CD4-positive, alpha-beta T cell treated with Interleukin-12 subunit alpha and Interleukin-12 subunit beta, for 1 hour (primary cell): Measurements from ENCODE around the gene KIF24.
"Not testable (repeated sequence)": the region's sequence is repeated elsewhere in the genome, so short reads cannot be mapped to it uniquely, and the experiment has no call there.

Experiments
- DNase-seq: peaks from one replicate; pipeline ENCODE4 v3.0.0-alpha.2; 2020

Gene KIF24

DNA sequence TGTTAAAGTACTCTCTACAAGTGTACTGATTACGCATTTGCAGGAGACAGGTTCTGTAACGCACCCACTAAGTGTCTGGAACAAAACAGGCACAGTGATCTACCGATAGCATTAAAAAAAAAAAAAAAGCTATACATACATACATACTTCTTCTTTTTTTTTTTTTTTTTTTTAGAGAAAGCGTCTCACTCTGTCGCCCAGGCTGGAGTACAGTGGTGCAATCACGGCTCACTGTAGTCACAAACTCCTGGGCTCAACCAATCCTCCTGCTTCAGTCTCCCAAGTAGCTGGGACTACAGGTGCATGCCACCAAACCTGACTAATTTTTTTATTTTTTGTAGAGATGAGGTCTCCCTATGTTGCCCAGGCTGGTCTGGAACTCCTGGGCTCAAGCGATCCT is 7.6 kb downstream of the KIF24 start:
- no peak for DNase-seq

DNA sequence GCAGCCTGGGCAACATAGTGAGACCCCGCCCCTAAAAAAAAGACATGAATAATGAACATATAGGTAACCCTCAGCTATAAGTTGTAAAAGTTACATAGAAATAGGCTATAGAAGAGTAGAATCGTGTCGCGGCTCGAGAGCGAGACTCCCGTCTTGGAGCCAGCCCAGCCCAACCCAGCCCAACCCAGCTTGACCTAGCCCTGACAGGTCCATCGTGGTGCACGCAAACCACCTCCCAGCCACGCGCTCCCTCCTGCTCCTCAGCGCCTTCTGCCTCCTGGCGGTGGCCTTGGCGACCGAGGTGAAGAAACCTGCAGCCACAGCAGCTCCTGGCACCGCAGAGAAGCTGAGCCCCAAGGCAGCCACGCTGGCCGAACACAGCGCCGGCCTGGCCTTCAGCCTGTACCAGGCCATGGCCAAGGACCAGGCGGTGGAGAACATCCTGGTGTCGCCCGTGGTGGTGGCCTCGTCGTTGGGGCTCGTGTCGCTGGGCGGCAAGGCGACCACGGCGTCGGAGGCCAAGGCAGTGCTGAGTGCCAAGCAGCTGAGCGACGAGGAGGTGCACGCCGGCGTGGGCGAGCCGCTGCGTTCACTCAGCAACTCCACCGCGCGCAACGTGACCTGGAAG is 10.8 kb downstream of the KIF24 start:
- no peak for DNase-seq

DNA sequence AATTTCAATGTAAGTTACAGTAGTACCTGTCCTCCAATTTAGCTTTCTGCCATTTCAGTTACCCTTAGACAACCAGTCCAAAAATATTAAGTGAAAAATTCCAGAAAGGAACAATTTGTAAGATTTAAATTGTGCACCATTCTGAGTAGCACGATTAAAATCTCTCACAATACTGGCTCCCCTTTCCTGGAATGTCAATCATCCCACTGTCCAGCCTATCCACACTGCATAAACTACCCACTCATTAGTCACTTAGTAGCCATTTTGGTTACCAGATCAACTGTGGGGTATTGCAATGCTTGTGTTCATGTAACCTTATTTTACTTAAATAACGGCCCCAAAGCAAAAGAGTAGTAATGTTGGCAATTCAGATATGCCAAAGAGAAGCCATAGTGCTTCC is 11.6 kb downstream of the KIF24 start:
- DNase-seq = no peak

DNA sequence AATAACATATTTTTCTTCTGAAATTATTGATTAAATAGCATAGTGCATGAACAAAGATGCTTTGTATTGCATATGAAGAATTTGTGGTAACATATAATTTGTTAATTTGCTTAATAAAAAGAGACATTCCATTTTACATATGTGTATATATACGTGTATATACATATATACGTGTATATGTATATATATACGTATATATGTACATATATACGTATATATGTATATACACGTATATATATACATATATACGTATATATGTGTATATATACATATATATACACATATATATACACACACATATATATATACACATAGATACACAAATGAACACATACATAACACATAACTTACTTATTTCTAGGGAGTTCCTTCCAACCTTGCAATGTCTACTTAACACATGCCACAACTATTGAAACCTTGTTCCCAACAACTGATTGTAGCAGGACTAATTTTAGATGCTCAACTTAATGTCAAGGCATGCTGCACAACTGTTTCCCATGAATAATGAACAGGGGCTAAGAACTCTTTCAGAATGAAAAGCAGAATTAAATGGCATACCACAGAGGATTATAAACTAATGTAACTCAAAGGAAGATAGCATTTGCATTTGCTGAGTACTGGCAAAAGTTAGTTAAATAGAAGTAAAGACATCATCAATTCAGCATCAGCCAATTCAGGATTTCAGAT is 17.4 kb downstream of the KIF24 start:
- no peak for DNase-seq

DNA sequence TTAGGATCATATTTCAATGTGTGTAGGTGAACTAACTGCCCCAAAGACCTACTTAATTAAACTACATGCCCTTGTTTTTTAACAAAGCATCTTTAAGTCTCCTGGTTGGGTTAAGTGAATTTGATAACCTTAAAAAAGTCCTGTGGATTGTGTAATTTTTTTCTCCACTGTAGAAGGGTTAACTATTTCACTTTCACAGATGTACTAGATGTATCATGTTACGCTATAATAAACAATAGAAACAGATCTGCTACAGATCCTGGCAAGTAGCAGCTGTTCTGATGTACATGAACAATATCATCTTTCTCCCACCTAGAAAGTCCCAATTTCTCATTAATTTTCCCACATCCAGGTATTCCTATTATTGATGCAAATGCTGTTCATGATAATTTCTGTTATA is 18.9 kb downstream of the KIF24 start:
- no peak for DNase-seq

DNA sequence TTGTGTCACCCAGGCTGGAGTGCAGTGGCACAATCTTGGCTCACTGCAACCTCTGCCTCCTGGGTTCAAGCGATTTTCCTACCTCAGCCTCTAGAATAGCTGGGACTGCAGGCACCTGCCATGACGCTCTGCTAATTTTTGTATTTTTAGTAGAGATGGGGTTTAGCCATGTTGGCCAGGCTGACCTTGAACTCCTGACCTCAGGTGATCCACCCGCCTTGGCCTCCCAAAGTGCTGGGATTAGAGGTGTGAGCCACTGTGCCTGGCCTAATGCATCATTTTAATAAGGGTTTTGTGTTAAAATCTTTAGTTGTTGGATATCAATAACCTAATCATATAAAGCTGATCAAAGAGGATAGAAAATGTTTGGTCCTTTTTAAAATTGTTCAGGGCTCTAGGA is 20.8 kb downstream of the KIF24 start:
- DNase-seq = not testable (repeated sequence)

DNA sequence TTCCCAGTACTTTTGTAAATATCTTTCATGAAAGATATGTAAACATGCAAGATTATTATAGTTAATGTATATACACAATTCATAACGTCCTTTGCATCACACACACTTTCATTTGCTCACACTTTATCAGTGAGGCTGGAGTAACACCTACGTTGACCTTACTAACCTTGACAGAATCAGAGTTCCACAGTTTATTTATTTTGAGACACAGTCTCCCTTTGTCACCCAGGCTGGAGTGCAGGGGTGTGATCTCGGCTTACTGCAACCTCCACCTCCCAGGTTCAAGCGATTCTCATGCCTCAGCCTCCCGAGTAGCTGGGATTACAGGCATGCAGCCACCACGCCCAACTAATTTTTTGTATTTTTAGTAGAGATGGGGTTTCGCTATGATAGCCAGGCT is 28.0 kb downstream of the KIF24 start:
- not testable (repeated sequence) for DNase-seq

DNA sequence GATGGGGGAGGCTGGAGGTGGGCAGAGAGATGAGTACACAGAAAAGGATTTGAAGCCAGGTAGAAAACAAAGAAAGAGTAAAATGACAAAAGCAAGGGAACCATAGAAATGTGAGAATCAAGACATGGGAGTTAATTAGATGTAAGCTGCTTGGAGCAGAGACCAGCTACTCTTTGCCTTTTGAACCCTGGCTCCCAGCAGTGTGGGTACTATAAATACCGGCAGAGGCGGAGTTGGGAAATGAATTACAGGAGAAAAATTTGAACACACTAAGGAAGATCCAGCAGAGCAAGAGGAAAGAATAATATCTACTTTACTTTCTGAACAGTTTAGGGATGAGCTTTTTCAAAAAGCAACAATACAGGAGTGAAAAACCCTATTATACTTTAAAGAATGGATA is 36.5 kb downstream of the KIF24 start:
- DNase-seq = no peak

DNA sequence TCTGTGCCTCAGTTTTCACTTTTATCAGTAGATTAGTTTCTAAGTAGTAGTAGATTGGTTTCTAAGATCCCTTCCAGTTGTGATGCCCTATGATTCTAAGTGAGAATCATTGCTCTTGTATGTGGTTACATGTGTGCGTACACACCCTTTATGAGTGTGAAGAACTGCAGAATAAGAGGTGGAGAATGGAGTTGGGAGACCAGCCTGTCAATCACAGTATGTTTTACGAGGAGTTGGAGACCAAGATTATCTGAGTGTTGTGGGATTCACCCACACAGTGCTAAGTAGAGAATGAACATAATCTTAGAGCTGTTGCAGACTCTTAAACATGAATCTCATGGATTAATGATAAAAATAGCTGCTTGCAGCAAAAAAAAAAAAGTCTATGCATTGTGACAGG is 37.6 kb downstream of the KIF24 start:
- DNase-seq = no peak

DNA sequence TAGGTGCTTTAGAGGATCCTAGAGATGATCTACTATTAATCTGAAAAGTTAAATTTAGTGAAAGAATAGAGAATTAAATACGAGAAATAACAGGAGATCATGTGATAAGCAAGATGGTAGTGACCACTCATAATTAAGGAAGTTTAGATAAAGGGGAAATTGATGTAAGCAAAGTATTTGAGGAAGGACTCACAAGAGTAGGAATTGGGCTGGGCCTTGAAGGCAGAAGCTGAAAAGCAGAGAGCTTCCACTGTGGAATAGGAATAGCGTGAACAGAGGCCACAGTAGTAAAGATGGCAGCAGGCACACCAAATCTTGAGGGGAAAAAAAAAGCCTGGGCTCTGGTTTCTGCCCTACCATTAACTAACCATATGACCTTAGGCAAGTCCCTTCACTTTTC is 38.0 kb downstream of the KIF24 start:
- DNase-seq = no peak

DNA sequence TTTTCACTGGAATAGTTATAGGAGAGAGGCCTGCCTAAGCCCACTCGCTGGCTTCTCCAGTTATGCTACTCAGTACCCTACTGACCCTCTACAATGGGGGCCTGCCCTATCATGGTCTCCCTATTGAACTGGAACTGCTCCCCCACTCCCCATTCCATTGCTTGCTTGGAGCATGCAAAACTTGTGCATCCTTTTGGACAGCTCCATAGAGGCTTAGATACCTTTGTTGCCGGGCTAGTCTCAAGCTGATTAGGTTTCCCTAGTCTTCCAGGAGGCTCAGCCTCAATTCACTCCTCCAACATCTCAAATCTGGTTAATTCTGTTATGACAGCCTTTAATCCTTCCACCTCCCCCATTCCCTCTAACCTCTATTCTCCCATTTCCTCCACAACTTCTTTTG is 39.9 kb downstream of the KIF24 start:
- no peak for DNase-seq

DNA sequence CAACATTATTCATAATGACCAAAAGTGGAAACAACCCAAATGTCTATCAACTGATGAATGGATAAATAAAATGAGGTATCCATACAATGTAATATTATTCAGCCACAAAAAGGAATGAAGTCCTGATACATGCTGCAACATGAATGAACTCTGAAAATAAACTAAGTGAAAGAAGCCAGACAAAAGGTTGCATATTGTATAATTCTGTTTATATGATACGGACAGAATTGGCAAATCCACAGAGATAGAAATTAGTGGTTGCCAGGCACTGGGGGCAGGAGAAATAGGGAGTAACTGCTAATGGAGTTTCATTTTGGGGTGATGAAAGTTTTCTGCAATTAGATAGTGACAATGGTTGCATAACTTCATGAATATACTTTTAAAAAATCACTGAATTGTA is 47.0 kb downstream of the KIF24 start:
- no peak for DNase-seq

DNA sequence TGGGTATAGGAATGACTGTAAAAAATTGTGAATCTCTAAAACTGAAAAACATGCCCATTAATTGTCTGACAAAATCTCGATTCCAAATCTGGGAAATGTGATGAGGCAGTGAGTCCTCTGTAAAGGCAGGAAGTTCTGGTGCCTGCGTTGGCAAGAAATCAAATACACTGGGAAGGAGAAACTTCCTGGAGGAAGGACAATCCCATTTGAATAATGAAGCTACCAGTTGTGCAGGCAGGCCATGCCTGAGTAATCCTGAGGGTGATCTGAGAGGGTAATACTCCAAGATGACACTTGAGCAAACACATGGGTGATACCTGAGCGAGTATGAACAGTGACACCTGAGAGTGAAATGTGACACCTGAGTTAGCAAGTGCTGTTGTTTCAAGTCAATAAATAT is 49.7 kb downstream of the KIF24 start:
- no peak for DNase-seq
